IPS-18a (cell line): ENCODE results near the gene NKAIN4.

Experiments
- H3K27ac ChIP-seq: one replicate; pipeline ENCODE4 v1.5.1; 2013; ENCODE audit warnings: low read length
- H3K27me3 ChIP-seq: one replicate; pipeline ENCODE4 v1.6.1; 2013; ENCODE audit warnings: mild to moderate bottlenecking, low read length; ENCODE audit not compliant: control insufficient read depth, insufficient read depth
- H3K36me3 ChIP-seq: one replicate; pipeline ENCODE4 v1.6.1; 2013; ENCODE audit warnings: low read depth, low read length; ENCODE audit not compliant: control insufficient read depth
- H3K4me1 ChIP-seq: one replicate; pipeline ENCODE4 v1.6.1; 2013; ENCODE audit warnings: low read depth, low read length; ENCODE audit not compliant: control insufficient read depth
- H3K4me3 ChIP-seq: one replicate; pipeline ENCODE4 v1.5.1; 2013; ENCODE audit warnings: low read length
- H3K9ac ChIP-seq: one replicate; pipeline ENCODE4 v1.6.1; 2013; ENCODE audit warnings: mild to moderate bottlenecking, low read length, moderate library complexity
- H3K9me3 ChIP-seq: one replicate; pipeline ENCODE4 v1.6.1; 2013; ENCODE audit warnings: low read depth, low read length; ENCODE audit not compliant: control insufficient read depth

The NKAIN4 gene

DNA sequence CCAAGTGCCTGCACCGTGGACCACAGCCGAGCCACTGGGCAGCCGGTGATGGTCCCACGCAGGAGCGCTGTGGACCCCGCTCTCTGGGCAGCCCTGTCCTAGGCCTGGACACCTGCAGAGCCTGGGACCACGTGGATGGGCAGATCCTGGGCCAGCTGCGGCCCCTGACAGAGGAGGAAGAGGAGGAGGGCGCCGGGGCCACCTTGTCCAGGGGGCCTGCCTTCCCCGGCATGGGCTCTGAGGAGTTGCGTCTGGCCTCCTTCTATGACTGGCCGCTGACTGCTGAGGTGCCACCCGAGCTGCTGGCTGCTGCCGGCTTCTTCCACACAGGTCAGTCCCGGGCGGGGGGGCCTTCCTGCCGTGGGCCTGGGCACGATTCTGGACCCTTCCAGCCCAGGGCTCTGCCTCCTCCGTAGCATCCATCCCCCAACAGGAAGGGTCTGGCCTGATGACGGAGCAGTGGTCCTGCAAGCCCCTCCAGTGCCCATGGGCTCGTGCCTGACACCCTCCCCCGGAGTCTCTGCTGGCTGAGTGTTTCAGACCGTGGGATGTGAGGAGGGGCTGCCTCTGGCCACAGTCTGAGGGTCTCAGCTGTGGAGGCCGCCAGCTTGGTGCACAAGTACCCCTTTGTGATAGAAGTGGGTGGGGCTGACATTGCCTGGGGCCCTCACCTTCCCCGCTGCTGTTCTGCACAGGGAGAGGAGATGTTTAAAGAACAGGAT is 18.0 kb downstream of the NKAIN4 start:
- Histone ChIP-seq H3K4me3 (no peak overlapping the region), H3K27ac (no peak overlapping the region), H3K27me3 (peaks cover 4% of the 10 kb centered on the region), H3K9ac (no peak overlapping the region), H3K9me3 (no peaks in the 10 kb centered on the region), H3K4me1 (peaks cover 4% of the 10 kb centered on the region), H3K36me3 (no peaks in the 10 kb centered on the region)

DNA sequence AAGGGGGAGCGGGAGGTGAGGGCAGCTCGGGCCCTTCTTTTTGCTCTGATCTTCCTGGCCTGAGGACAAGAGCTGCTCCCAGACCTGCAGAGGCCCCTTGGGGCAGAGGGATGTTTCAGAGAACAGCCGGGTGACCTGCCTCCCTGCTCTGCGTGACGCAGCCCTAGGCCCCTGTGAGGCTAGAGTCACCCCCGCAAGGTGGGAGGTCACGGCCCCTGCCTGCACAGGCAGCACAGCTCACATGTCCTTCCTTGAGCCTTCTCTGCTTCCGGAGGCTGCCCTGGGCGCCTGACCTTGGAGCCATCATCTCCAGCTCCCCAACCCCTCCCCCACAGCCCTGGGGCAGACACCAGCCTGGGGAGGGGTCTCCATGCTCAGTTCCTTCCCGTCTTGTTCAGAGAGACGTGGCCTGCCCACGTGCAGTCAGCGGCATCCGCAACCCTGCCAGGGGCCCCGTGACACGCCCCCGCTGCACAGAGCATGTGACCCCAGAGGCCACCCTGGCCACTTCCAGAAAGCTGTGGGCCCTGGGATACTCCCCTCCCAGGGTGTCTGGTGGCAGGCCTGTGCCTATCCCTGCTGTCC is 18.8 kb downstream of the NKAIN4 start, which contains the start of gene BIRC7:
TSS of gene BIRC7 (plus strand) at position 507 of the 585 bp plus-strand sequence. CDS start 192 bp downstream, outside the sequence.
- Histone ChIP-seq H3K4me3 (peak within 1 kb of the TSS; percentile 32), H3K27ac (no peak within 1 kb of the TSS), H3K36me3 (no peaks in the 10 kb centered on the region), H3K9me3 (no peaks in the 10 kb centered on the region), H3K9ac (no peak within 1 kb of the TSS), H3K4me1 (peaks cover 6% of the 10 kb centered on the region), H3K27me3 (peaks cover 4% of the 10 kb centered on the region)

- H3K27me3 ChIP-seq: peaks cover 8% of the 10 kb centered on the region
- H3K36me3 ChIP-seq: no peaks in the 10 kb centered on the region
- H3K9me3 ChIP-seq: no peaks in the 10 kb centered on the region
- H3K4me3 ChIP-seq: peak overlapping the region; percentile 32
- H3K27ac ChIP-seq: no peak overlapping the region
- H3K4me1 ChIP-seq: peaks cover 13% of the 10 kb centered on the region
- no peak overlapping the region for H3K9ac ChIP-seq
These were observed 19.4 kb downstream of the NKAIN4 start for GRCh38 chr20:63234693-63235398.

- Histone ChIP-seq H3K4me1 (peaks cover 21% of the 10 kb centered on the region), H3K9ac (no peak overlapping the region), H3K4me3 (no peak overlapping the region), H3K27me3 (peaks cover 15% of the 10 kb centered on the region), H3K36me3 (no peaks in the 10 kb centered on the region), H3K27ac (no peak overlapping the region), H3K9me3 (no peaks in the 10 kb centered on the region)
These were observed 20.3 kb downstream of the NKAIN4 start for GRCh38 chr20:63233924-63234323.

DNA sequence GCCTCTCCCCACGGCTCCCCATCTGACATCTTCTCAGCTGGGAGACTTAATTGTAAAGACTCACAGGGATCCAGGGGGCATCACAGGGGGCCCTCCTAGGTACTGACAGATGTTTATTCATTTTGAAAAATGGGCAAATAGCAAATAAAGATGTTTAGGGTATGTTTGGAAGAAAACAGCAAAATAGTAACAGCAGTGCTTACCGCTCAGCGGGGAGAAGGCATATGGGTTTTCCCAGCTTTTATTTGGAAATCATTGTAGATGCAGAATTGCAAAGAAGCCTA is 21.3 kb downstream of the NKAIN4 start:
- Histone ChIP-seq H3K9ac (no peak overlapping the region), H3K27me3 (peaks cover 15% of the 10 kb centered on the region), H3K36me3 (no peaks in the 10 kb centered on the region), H3K4me1 (peaks cover 26% of the 10 kb centered on the region), H3K9me3 (no peaks in the 10 kb centered on the region), H3K4me3 (no peak overlapping the region), H3K27ac (no peak overlapping the region)

DNA sequence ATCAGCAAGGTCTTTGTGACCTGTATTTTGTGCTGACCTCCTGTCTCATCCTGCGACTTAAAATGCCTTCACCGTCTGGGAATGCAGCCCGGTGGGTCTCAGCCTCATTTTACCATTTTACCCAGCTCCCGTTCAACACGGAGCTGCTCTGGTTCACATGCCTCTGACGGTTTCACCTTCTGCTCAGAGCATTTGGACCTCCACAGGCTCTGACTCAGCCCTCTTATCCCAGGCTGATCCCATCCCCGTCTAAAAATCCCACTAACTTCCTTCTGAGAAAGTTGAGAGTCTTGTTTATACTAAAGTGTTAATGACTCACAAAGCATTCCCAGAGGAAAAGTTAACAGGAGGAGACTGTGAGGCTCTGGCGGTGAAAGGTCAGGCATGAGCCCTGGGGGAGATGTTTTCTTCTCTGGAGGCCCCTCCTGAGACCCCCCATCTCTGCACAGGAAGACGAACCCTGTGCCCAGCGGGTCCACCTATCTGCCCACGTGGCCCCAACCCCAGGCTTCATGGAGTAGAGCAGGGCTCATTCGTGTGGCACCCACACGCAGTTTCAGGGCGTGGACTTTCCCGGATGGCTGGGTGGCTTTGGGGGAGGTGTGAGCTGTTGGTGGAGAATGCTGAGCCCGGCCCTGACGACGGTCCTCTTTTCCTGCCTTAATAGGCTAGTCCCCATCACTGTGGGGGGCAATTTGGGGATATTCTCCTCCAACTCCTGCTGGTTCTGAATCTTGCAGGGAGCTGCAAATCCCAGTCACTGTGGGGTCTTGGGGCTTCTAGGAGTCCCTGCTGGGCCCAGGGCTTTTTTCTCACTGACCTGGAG is 21.8 kb downstream of the NKAIN4 start:
- Histone ChIP-seq H3K36me3 (no peaks in the 10 kb centered on the region), H3K27me3 (peaks cover 15% of the 10 kb centered on the region), H3K9ac (no peak overlapping the region), H3K4me1 (peaks cover 26% of the 10 kb centered on the region), H3K27ac (no peak overlapping the region), H3K9me3 (no peaks in the 10 kb centered on the region), H3K4me3 (no peak overlapping the region)

DNA sequence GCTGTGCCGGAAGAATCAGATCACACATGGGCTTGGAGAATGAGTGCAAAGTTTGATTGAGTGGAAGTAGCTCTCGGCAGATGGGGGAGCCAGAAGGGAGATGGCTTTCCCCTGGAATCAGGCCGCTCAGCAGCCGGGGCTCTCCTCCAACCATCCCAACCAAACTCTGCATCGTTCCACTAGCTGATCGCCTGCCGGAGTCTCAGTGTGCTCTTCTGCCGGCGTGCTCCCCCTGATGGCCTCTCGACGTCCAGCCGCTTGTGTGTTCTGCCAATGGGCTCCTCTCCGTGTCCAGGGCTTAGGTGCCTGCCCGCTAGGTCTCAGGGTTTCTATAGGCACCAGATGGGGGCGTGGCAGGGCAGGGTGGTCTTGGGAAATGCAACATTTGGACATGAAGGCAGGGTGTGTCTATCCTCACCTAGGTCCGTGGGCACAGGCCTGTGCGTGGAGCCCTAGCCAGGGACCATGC is 23.4 kb downstream of the NKAIN4 start:
- Histone ChIP-seq H3K4me3 (no peak overlapping the region), H3K36me3 (no peaks in the 10 kb centered on the region), H3K9me3 (no peaks in the 10 kb centered on the region), H3K4me1 (peaks cover 26% of the 10 kb centered on the region), H3K9ac (no peak overlapping the region), H3K27me3 (peaks cover 15% of the 10 kb centered on the region), H3K27ac (no peak overlapping the region)

GRCh38 chr20:63228806-63229205 is 25.5 kb downstream of the NKAIN4 start:
- H3K27ac ChIP-seq: no peak overlapping the region
- H3K4me1 ChIP-seq: peaks cover 22% of the 10 kb centered on the region

DNA sequence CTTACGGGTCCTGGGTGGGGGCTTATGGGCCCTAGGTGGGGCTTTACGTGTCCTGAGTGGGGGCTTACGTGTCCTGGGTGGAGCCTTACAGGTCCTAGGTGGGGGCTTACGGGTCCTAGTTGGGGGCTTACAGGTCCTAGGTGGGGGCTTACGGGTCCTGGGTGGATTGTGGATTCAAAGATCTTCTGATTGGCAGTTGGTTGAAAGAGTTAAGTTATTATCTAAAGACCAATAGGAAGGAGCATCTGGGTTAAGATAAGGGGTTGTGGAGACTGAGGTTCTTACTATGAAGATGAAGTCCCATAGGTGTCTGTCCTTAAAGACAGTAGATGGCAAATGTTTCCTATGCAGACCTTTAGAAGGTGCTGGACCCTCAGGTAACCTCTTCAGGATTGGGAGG is 27.0 kb downstream of the NKAIN4 start:
- peaks cover 15% of the 10 kb centered on the region for H3K27me3 ChIP-seq
- no peak overlapping the region for H3K9ac ChIP-seq
- H3K4me3 ChIP-seq: no peak overlapping the region
- H3K4me1 ChIP-seq: peaks cover 22% of the 10 kb centered on the region
- no peak overlapping the region for H3K27ac ChIP-seq
- no peaks in the 10 kb centered on the region for H3K9me3 ChIP-seq
- no peaks in the 10 kb centered on the region for H3K36me3 ChIP-seq

More at GRCh38 chr20:63228806-63229205, 25.5 kb downstream of the NKAIN4 start:
- H3K4me3 ChIP-seq: no peak overlapping the region
- no peaks in the 10 kb centered on the region for H3K9me3 ChIP-seq
- H3K9ac ChIP-seq: no peak overlapping the region
- no peaks in the 10 kb centered on the region for H3K36me3 ChIP-seq
- H3K27me3 ChIP-seq: peaks cover 15% of the 10 kb centered on the region

- H3K9ac ChIP-seq: no peak overlapping the region
- H3K36me3 ChIP-seq: no peaks in the 10 kb centered on the region
- no peak overlapping the region for H3K4me3 ChIP-seq
- no peaks in the 10 kb centered on the region for H3K9me3 ChIP-seq
- H3K4me1 ChIP-seq: peaks cover 22% of the 10 kb centered on the region
- H3K27ac ChIP-seq: no peak overlapping the region
- H3K27me3 ChIP-seq: peaks cover 11% of the 10 kb centered on the region
These were observed 28.0 kb downstream of the NKAIN4 start for GRCh38 chr20:63226042-63226943.
